ENCODE results near the gene AQP3. TPM values are rescaled to one million over a fixed set of nuclear protein-coding genes. Genes with fewer than 3 reads are reported as not detected.
"Not testable (repeated sequence)": the region's sequence is repeated elsewhere in the genome, so short reads cannot be mapped to it uniquely, and the experiment has no call there.

The AQP3 gene
- total RNA-seq, 1 donor, result 0.72 TPM

- not testable (repeated sequence) for H3K27ac ChIP-seq (ENCODE audit: low read depth, low read length); H3K36me3 ChIP-seq (ENCODE audit: insufficient read depth, low read length); H3K4me2 ChIP-seq (ENCODE audit: insufficient read depth, low read length); H3K9me3 ChIP-seq (ENCODE audit: low read depth, low read length); H4K20me1 ChIP-seq (ENCODE audit: insufficient read depth, low read length); H3K4me3 ChIP-seq (ENCODE audit: insufficient read depth, low read length); H2AFZ ChIP-seq (ENCODE audit: low read length); H3K79me2 ChIP-seq (ENCODE audit: insufficient read depth, low read length); DNase-seq (ENCODE audit: insufficient read length, low spot score, missing footprints); H3K4me1 ChIP-seq (ENCODE audit: insufficient read depth, low read length); H3K27me3 ChIP-seq (ENCODE audit: insufficient read depth, low read length)
Measured at GRCh38 chr9:33393986-33394385, 53.4 kb downstream of the AQP3 start.

DNA sequence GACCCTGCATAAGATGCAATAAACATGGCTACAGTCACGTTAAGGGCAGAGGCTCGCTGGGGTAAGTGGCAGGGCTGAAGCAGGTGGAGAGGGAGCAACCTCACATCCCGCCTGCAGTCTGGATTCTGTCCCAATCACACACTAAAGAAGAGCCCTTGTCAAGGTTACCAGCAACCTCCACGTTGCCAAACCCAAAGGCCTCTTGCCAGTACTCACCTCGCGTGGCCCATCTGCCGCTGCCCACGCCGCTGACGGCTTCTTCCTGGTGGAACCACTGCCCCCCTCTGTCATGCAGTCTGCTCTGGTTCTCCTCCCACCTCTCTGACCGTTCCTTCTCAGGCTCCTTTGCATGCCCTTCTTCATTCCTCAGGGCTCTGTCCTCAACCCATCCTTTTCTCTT lies 53.8 kb downstream of the AQP3 start:
- Histone ChIP-seq H3K79me2 (ENCODE audit: insufficient read depth, low read length) (no peaks in the 10 kb centered on the region), H3K27me3 (ENCODE audit: insufficient read depth, low read length) (peaks cover 2% of the 10 kb centered on the region), H3K27ac (ENCODE audit: low read depth, low read length) (no peak overlapping the region), H3K4me3 (ENCODE audit: insufficient read depth, low read length) (no peak overlapping the region), H2AFZ (ENCODE audit: low read length) (no peak overlapping the region), H4K20me1 (ENCODE audit: insufficient read depth, low read length) (no peaks in the 10 kb centered on the region), H3K9me3 (ENCODE audit: low read depth, low read length) (no peaks in the 10 kb centered on the region), H3K36me3 (ENCODE audit: insufficient read depth, low read length) (no peaks in the 10 kb centered on the region), H3K4me2 (ENCODE audit: insufficient read depth, low read length) (no peak overlapping the region), H3K4me1 (ENCODE audit: insufficient read depth, low read length) (peaks cover 8% of the 10 kb centered on the region)
- no peak for TF ChIP-seq CTCF (IDR thresholded peaks at IDR 0.05; ENCODE audit: extremely low read depth, low read depth, low read length)
- no peak for DNase-seq (ENCODE audit: insufficient read length, low spot score, missing footprints)

DNA sequence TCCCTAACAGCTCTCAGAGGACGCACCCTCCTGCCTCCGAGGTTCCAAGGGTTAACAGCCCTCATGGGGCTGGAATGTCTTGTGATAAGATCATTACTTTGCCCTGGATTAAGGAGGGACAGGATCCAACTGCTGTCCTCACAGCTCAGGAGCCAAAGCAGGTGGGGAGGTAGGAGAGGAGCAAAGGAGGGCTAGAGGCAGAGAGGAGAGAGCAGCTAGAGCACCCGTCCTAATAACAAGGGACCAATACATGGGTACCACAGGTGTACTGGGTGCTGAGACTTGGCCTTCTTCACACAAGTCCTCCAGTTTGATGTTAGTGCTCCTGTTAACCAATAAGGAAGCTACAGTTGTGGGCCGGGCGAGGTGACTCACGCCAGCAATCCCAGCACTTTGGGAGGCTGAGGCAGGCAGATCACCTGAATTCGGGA lies 54.8 kb downstream of the AQP3 start:
- H2AFZ ChIP-seq (ENCODE audit: low read length); H3K4me1 ChIP-seq (ENCODE audit: insufficient read depth, low read length); H3K4me2 ChIP-seq (ENCODE audit: insufficient read depth, low read length); H3K36me3 ChIP-seq (ENCODE audit: insufficient read depth, low read length); H3K4me3 ChIP-seq (ENCODE audit: insufficient read depth, low read length); H3K9me3 ChIP-seq (ENCODE audit: low read depth, low read length); H3K79me2 ChIP-seq (ENCODE audit: insufficient read depth, low read length); H3K27ac ChIP-seq (ENCODE audit: low read depth, low read length); DNase-seq (ENCODE audit: insufficient read length, low spot score, missing footprints); H4K20me1 ChIP-seq (ENCODE audit: insufficient read depth, low read length); H3K27me3 ChIP-seq (ENCODE audit: insufficient read depth, low read length): not testable (repeated sequence)

Small RNA genes lying within 50 kb of the gene (small RNA-seq; reads per million reads assigned to genes)
- gene AL356218.2 (not detected), gene MIR6851 (not detected)

Other genes starting within 250 kb of the AQP3 start
- gene SPINK4, start 207.4 kb downstream of the AQP3 start, total RNA-seq, result not detected in 2 replicates
- gene BAG1, start 182.9 kb downstream of the AQP3 start, total RNA-seq, result 29.3 and 35.9 TPM in 2 replicates
- gene CHMP5, start 182.5 kb downstream of the AQP3 start, total RNA-seq, result 71.0 and 71.7 TPM in 2 replicates
- gene NFX1, start 157.1 kb downstream of the AQP3 start, total RNA-seq, result 34.0 and 36.2 TPM in 2 replicates
- 0.59 TPM in 1 of 2 replicates, not detected in the other for gene AQP7, start 45.0 kb downstream of the AQP3 start, total RNA-seq
- gene NOL6, start 26.3 kb upstream of the AQP3 start, total RNA-seq, result 18.6 and 23.5 TPM in 2 replicates
- gene ANKRD18B, start 76.7 kb upstream of the AQP3 start, total RNA-seq, result 0.59 TPM in 1 of 2 replicates, not detected in the other

Measured in osteoblast (primary cell).